Urothelium cell line (cell line): ENCODE data around the gene ADAM29.
A peak's percentile ranks its signal among the peaks of the same experiment; 100 is the strongest.
"Not testable (repeated sequence)": the region's sequence is repeated elsewhere in the genome, so short reads cannot be mapped to it uniquely, and the experiment has no call there.

ENCODE experiments used
- DNase-seq: peaks from one replicate; pipeline ENCODE4 v3.0.0; 2011; ENCODE audit warnings: low spot score, mixed read lengths
- FAIRE-seq: peaks from 2 replicates; lab custom pipeline; 2011; peaks lifted over from hg19 to GRCh38; lab: Jason Lieb, UNC

Gene ADAM29

DNA sequence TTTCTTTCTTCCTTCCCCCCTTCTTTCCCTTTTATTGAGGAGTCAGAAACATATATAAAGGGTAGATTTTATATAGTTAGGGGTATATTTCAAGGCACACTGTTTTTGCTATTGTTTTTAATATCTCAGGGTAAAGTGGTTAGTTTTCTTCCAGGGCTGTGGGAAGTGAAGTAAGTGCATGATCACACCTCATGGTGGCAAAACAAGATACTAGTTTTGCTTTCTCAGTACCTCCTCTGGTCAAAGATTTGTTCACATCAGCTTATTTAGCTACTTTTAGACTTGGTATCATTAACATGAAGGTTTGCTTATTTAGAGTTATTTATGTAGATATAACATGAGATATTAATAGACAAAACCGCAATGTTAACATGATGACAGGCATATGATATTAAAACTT lies 21.8 kb downstream of the ADAM29 start:
- FAIRE-seq (no peak), DNase-seq (no peak)

DNA sequence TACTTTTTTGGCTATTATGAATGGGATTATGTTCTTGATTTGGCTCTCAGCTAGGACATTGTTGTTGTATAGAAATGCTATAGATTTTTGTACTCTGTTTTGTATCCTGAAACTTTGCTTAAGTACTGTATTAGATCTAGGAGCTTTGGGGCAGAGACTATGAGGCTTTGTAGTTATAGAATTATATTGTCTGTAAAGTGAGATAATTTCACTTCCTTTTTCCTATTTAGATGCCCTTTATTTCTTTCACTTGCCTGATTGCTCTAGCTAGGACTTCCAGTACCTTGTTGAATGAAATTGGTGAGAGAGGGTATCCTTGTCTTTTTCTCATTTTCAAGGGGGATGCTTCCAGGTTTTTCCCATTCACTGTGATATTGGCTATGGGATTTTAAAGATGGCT lies 28.1 kb downstream of the ADAM29 start:
- FAIRE-seq (no peak), DNase-seq (no peak)

DNA sequence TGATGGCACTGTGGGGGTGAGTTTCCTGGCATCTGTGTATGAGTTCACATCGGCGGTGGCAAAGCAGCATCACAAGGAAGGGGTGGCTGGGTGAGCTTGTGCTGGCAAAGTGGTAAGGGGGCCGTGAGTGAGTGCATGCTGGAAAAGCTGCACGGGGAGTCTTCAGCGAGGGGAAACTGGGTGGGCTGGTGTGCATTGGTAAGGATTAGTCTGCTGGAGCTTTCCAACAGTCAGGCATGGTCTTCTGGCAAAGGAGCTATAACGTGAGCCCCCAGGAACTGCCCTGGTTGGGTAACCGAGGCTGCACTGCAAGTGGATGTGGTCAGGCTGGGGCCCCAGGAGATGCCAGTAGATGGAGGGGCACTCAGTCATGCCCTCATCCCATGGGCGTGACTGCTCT lies 30.7 kb downstream of the ADAM29 start:
- no peak for DNase-seq

GRCh38 chr4:174972911-174973310 lies 54.8 kb downstream of the ADAM29 start:
- DNase-seq = no peak
- FAIRE-seq = no peak

More for the DNA sequence above, 30.7 kb downstream of the ADAM29 start:
- FAIRE-seq = no peak

- FAIRE-seq = no peak
- DNase-seq = no peak
Observed at GRCh38 chr4:174973336-174973735, 55.2 kb downstream of the ADAM29 start.

DNA sequence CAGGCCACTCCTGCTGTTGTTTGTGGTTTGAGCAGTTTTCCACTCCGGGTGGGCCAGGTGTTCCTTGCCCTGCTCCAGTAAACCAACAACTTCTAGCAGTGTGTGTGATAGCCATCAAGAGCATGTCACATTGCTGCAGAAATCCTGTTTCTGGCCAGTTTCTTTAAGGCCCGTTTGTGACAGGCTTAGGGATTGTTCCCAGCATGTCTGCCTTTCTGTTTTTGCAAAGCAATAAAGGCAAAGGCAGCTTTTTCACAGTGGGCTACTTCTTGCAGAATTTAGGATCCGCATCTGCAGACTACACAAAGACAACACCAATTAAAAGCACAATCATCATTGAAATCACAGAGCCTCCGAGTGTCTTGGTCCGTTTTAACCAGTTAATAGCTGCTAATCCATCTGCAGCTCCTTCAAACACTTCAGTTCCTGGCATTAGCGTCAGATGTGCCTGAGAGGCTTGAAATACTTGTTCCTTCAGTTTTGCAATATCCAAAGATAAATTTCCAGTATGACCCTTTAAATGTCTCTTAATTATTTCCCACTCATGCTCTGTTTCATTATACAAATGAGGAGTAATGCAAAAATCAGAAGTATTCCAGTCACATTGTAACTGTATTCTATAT lies 65.1 kb downstream of the ADAM29 start:
- no peak for FAIRE-seq
- DNase-seq = no peak

DNA sequence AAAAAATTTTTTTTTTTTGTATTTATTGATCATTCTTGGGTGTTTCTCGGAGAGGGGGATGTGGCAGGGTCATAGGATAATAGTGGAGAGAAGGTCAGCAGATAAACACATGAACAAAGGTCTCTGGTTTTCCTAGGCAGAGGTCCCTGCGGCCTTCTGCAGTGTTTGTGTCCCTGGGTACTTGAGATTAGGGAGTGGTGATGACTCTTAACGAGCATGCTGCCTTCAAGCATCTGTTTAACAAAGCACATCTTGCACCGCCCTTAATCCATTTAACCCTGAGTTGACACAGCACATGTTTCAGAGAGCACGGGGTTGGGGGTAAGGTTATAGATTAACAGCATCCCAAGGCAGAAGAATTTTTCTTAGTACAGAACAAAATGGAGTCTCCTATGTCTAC lies 65.7 kb downstream of the ADAM29 start:
- DNase-seq, FAIRE-seq: not testable (repeated sequence)

DNA sequence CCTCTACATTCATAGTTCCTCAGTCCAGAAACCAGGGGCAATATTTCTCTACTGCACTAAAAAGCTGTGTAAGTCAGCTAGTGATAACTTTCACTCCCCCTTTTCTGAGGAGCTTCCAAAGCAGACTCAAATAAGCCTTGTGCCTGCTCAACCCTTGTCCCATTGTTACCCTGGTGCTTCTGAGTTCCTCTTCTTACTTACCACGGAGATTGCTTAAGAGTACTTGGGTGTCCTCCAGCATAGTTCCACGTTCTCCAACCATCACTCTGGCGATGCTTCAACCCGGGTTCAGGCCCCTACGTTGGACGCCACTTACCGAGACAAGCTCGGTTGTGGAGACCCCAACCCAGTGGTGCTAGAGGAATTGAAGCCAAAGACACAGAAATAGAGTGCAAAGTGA lies 71.6 kb downstream of the ADAM29 start:
- no peak for FAIRE-seq

DNA sequence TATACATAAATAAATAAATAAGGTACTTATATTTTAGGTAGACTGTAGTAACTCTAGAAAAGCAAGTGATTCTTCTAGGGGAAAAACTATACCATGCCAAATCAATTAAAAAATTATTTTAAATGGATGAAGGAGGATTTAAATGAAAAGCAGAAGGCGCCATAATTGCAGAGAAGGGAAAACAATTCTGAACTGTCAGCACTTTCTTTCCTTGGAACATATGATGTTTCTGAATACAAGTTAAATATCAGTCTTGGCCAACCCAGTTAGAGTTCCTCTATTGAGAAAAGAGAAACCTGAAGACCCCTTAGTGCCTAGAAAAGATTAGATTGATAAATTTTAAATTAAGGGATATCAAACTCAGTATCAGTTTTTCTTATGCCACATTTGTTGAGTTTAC lies 75.8 kb downstream of the ADAM29 start:
- FAIRE-seq (no peak), DNase-seq (no peak)

More for the DNA sequence above, 71.6 kb downstream of the ADAM29 start:
- DNase-seq = no peak

- DNase-seq (no peak), FAIRE-seq (no peak)
Observed at GRCh38 chr4:174996079-174996478, 77.9 kb downstream of the ADAM29 start.

DNA sequence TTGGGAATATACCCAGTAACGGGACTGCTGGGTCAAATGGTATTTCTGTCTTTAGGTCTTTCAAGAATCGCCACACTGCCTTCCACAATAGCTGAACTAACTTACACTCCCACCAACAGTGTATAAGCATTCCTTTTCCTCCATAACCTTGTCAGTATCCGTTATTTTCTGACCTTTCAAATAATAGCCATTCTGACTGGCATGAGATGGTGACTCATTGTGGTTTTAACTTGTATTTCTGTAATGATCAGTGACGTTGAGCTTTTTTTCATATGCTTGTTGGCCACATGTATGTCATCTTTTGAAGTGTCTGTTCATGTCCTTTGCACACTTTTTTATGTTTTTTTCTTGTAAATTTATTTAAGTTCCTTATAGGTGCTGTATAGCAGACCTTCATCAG lies 81.2 kb downstream of the ADAM29 start:
- FAIRE-seq = peak; percentile 23
- no peak for DNase-seq

DNA sequence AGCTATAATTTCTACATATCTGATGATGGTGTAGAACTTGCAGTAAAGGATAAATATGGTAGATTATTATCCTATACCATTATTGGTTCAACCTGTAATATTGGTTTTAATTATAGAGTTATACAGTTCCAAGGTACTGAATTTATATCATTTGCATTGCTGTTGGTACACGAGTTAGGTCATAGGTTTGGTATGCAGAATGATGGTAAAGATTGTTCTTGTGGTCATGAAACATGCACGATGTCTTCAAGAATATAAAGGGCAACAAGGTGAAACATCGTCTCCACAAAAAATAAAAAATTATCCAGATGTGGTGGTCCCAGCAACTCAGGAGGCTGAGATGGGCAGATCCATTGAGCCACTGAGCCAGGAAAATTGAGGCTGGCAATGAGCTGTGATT lies 99.6 kb downstream of the ADAM29 start:
- DNase-seq = no peak
- FAIRE-seq = no peak

DNA sequence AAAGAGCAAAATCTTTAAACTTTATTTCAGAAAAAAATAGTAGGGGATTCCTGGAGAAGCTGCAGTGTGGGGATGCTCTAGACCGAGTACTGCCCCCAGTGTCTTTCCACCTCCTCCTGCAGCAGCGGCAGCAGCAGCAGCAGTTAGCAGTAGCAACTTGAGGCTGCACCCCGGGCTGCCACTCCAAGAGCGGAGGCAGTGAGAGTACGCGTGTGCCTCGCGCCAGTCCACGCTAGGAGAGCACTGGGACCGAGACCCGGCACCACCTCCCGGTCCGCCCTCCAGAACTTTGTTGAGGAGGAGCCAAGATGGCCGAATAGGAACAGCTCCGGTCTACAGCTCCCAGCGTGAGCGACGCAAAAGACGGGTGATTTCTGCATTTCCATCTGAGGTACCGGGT lies 101.3 kb downstream of the ADAM29 start:
- DNase-seq = not testable (repeated sequence)

More for the DNA sequence above, 101.3 kb downstream of the ADAM29 start:
- not testable (repeated sequence) for FAIRE-seq
